H9 (cell line): ENCODE measurements around the gene STK10. TPM values are rescaled to one million over a fixed set of nuclear protein-coding genes. Genes with fewer than 3 reads are reported as not detected.

ENCODE experiments used
- DNase-seq: peaks from one replicate; pipeline ENCODE4 v3.0.0-alpha.2; 2017
- H2AFZ ChIP-seq: one replicate; pipeline ENCODE4 v1.6.1; 2013; ENCODE audit warnings: mild to moderate bottlenecking, low read length, control low read depth, moderate library complexity
- H2AK5ac ChIP-seq: 2 replicates; pipeline ENCODE4 v1.6.1; 2013; ENCODE audit warnings: low read length, control low read depth, mixed read lengths; ENCODE audit not compliant: insufficient read length
- H2BK120ac ChIP-seq: one replicate; pipeline ENCODE4 v1.6.1; 2013; ENCODE audit warnings: low read depth, mild to moderate bottlenecking, low read length, control low read depth, inconsistent platforms; ENCODE audit not compliant: poor library complexity, severe bottlenecking
- H2BK12ac ChIP-seq: 2 replicates; pipeline ENCODE4 v1.6.1; 2013; ENCODE audit warnings: low read length, control low read depth, mixed read lengths, low read depth; ENCODE audit not compliant: insufficient read length
- H2BK15ac ChIP-seq: 2 replicates; pipeline ENCODE4 v1.6.1; 2013; ENCODE audit warnings: low read depth, low read length, control low read depth
- H2BK20ac ChIP-seq: one replicate; pipeline ENCODE4 v1.6.1; 2013; ENCODE audit warnings: low read depth, mild to moderate bottlenecking, low read length, control low read depth, inconsistent platforms; ENCODE audit not compliant: poor library complexity, severe bottlenecking
- H2BK5ac ChIP-seq: 2 replicates; pipeline ENCODE4 v1.6.1; 2013; ENCODE audit warnings: low read length, control low read depth, mixed read lengths; ENCODE audit not compliant: insufficient read length
- H3K14ac ChIP-seq: 2 replicates; pipeline ENCODE4 v1.6.1; 2013; ENCODE audit warnings: low read length, control low read depth; ENCODE audit not compliant: insufficient read depth
- H3K18ac ChIP-seq: 2 replicates; pipeline ENCODE4 v1.6.1; 2013; ENCODE audit warnings: low read depth, mild to moderate bottlenecking, mixed read lengths, low read length, control low read depth; ENCODE audit not compliant: insufficient read length
- H3K23ac ChIP-seq: 2 replicates; pipeline ENCODE4 v1.6.1; 2013; ENCODE audit warnings: low read length, control low read depth, mixed read lengths, low read depth; ENCODE audit not compliant: insufficient read length
- H3K23me2 ChIP-seq: 2 replicates; pipeline ENCODE4 v1.6.1; 2013; ENCODE audit warnings: low read depth, mild to moderate bottlenecking, mixed read lengths, low read length, control low read depth; ENCODE audit not compliant: insufficient read length, poor library complexity, severe bottlenecking
- H3K27ac ChIP-seq: 2 replicates; pipeline ENCODE4 v1.5.1; 2013; ENCODE audit warnings: low read length, control low read depth, mixed read lengths, low read depth; ENCODE audit not compliant: insufficient read length
- H3K27me3 ChIP-seq: 2 replicates; pipeline ENCODE4 v1.6.1; 2013; ENCODE audit warnings: low read length, control low read depth, inconsistent platforms; ENCODE audit not compliant: insufficient read depth
- H3K4ac ChIP-seq: 2 replicates; pipeline ENCODE4 v1.6.1; 2013; ENCODE audit warnings: low read depth, mild to moderate bottlenecking, control low read depth, inconsistent platforms, low read length, moderate library complexity
- H3K4me1 ChIP-seq: 2 replicates; pipeline ENCODE4 v1.6.1; 2013; ENCODE audit warnings: low read length, control low read depth, inconsistent platforms; ENCODE audit not compliant: insufficient read depth
- H3K4me2 ChIP-seq: 2 replicates; pipeline ENCODE4 v1.6.1; 2013; ENCODE audit warnings: low read length, control low read depth, mixed read lengths; ENCODE audit not compliant: insufficient read length, insufficient read depth
- H3K56ac ChIP-seq: 2 replicates; pipeline ENCODE4 v1.6.1; 2013; ENCODE audit warnings: low read depth, mild to moderate bottlenecking, mixed read lengths, low read length, control low read depth; ENCODE audit not compliant: insufficient read length
- H3K79me1 ChIP-seq: 2 replicates; pipeline ENCODE4 v1.6.1; 2013; ENCODE audit warnings: low read depth, mild to moderate bottlenecking, moderate library complexity, low read length, control low read depth, inconsistent platforms; ENCODE audit not compliant: insufficient read depth, poor library complexity, severe bottlenecking
- H3K79me2 ChIP-seq: 2 replicates; pipeline ENCODE4 v1.6.1; 2013; ENCODE audit warnings: low read length, control low read depth, inconsistent platforms; ENCODE audit not compliant: insufficient read depth
- H3K9ac ChIP-seq: 2 replicates; pipeline ENCODE4 v1.6.1; 2013; ENCODE audit warnings: low read length, control low read depth, mixed read lengths; ENCODE audit not compliant: insufficient read length; ENCODE audit errors: extremely low read depth
- H3K9me3 ChIP-seq: one replicate; pipeline ENCODE4 v1.6.1; 2013; ENCODE audit warnings: low read depth, low read length, inconsistent platforms; ENCODE audit not compliant: control insufficient read depth
- H3T11ph ChIP-seq: one replicate; pipeline ENCODE4 v1.6.1; 2013; ENCODE audit warnings: mild to moderate bottlenecking, low read length, control low read depth, inconsistent platforms
- H4K20me1 ChIP-seq: one replicate; pipeline ENCODE4 v1.6.1; 2013; ENCODE audit not compliant: control insufficient read depth, insufficient read length, insufficient read depth
- H4K5ac ChIP-seq: 2 replicates; pipeline ENCODE4 v1.6.1; 2013; ENCODE audit warnings: low read depth, mild to moderate bottlenecking, mixed read lengths, low read length, control low read depth; ENCODE audit not compliant: insufficient read length
- H4K8ac ChIP-seq: replicated peaks from 2 replicates; pipeline ENCODE4 v1.6.1; 2013; ENCODE audit warnings: low read length, control low read depth, mixed read lengths, low read depth; ENCODE audit not compliant: insufficient read length
- H4K91ac ChIP-seq: 2 replicates; pipeline ENCODE4 v1.6.1; 2013; ENCODE audit warnings: low read depth, mild to moderate bottlenecking, moderate library complexity, mixed read lengths, low read length, control low read depth; ENCODE audit not compliant: insufficient read length
- H3K27ac Mint-ChIP-seq, 3 experiments: 2 replicates in 2 of 3; 3 replicates in 1 of 3; pipeline ENCODE4 v1.8.0; 2020 to 2021; ENCODE audit warnings: mixed read lengths in 3 of 3, mild to moderate bottlenecking in 1 of 3, moderate library complexity in 1 of 3
- H3K27me3 Mint-ChIP-seq: 2 replicates; pipeline ENCODE4 v1.8.0; 2021; ENCODE audit warnings: low read depth, mild to moderate bottlenecking, moderate library complexity, mixed read lengths
- H3K36me3 Mint-ChIP-seq, 3 experiments: 2 replicates in 2 of 3; 3 replicates in 1 of 3; pipeline ENCODE4 v1.8.0; 2020 to 2021; ENCODE audit warnings: low read depth in 3 of 3, mixed read lengths in 3 of 3; ENCODE audit not compliant: insufficient read depth in 1 of 3
- H3K4me1 Mint-ChIP-seq, 2 experiments: 2 replicates each; pipeline ENCODE4 v1.8.0; 2020; ENCODE audit warnings: mixed read lengths in 2 of 2
- H3K4me3 Mint-ChIP-seq, 2 experiments: 2 replicates in 1 of 2; 3 replicates in 1 of 2; pipeline ENCODE4 v1.8.0; 2020 to 2021; ENCODE audit warnings: mild to moderate bottlenecking in 2 of 2, mixed read lengths in 2 of 2, moderate library complexity in 1 of 2
- H3K9me3 Mint-ChIP-seq, 2 experiments: 2 replicates in 1 of 2; 3 replicates in 1 of 2; pipeline ENCODE4 v1.8.0; 2020; ENCODE audit warnings: mild to moderate bottlenecking in 2 of 2, mixed read lengths in 2 of 2, moderate library complexity in 1 of 2
- WGBS: extraction: QIAGEN DNeasy Blood & Tissue Kit; methylation state at CpG from one replicate; pipeline ENCODE4 v1.1.7; 2013; ENCODE audit warnings: missing lambda C conversion rate, low lambda C conversion rate, mixed read lengths; ENCODE audit not compliant: insufficient read length; ENCODE audit errors: extremely low coverage; 5-methylcytosine and 5-hydroxymethylcytosine counted together
- total RNA-seq: library from RNA; stranded (reverse); gene quantifications from 2 replicates; pipeline ENCODE4 v1.2.1, GENCODE V29; 2021
- TF ChIP-seq, protein P1 (sequence below): fragments of 200-600 bp; sonication (generic); conservative IDR thresholded peaks from 3 replicates; pipeline ENCODE4 v1.8.0; 2021; ENCODE audit warnings: antibody characterized with exemption, mild to moderate bottlenecking

Gene STK10
- total RNA-seq, 1 experiment from 2014 or later = 14.6 TPM

DNA sequence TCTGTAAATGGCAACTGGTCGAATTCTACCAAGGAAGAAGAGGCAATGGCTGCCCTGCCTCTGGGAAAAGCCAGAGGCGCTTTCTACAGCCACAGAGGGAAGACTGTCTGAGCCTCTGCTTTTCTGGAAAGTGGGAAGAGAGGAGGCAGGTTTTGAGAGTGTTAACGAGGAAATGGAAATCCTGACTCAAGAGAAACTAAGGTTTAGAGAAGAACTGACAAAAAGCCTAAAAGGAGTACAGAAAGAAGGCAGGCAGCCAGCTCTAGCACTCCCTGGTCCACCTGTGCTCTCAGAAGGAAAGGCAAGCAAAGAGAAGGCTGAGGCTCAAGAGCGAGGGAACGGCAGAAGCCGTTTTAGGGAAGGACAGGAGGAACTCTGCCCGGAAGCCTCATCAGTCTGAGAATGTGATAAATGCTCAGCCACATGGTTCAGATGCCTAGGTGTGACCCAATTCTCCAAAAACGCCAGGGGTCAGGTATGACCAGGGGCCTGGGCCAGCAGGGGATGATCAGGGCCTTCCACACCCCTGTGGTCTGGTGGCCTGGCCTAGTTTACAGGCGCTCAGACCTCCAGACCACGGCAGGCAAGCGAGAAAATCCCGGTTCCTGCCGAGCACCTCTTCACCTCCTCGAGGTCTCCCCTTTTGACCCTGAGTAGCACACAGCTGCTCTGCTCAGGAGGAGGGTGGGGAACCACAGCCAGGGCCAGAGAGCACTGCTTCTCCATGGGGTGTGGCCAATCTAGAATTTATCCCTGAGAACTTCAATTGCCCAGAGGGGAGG is 101.6 kb downstream of the STK10 start:
- no peak overlapping the region for H3K14ac ChIP-seq
- H3K9me3 Mint-ChIP-seq = peaks cover 0 to 2% of the 10 kb centered on the region in 2 experiments; a peak in 1 of 5 replicates
- DNase-seq = no peak
- H3K27me3 ChIP-seq = no peaks in the 10 kb centered on the region
- H3T11ph ChIP-seq = no peak overlapping the region
- TF ChIP-seq, protein P1, sequence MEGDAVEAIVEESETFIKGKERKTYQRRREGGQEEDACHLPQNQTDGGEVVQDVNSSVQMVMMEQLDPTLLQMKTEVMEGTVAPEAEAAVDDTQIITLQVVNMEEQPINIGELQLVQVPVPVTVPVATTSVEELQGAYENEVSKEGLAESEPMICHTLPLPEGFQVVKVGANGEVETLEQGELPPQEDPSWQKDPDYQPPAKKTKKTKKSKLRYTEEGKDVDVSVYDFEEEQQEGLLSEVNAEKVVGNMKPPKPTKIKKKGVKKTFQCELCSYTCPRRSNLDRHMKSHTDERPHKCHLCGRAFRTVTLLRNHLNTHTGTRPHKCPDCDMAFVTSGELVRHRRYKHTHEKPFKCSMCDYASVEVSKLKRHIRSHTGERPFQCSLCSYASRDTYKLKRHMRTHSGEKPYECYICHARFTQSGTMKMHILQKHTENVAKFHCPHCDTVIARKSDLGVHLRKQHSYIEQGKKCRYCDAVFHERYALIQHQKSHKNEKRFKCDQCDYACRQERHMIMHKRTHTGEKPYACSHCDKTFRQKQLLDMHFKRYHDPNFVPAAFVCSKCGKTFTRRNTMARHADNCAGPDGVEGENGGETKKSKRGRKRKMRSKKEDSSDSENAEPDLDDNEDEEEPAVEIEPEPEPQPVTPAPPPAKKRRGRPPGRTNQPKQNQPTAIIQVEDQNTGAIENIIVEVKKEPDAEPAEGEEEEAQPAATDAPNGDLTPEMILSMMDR = no peak
- H2AFZ ChIP-seq = no peak overlapping the region
- H2AK5ac ChIP-seq = no peak overlapping the region
- no peak overlapping the region for H3K4me3 Mint-ChIP-seq
- H4K91ac ChIP-seq = no peak overlapping the region
- peaks cover 0 to 6% (median 2%) of the 10 kb centered on the region in 3 experiments; a peak in 3 of 7 replicates for H3K36me3 Mint-ChIP-seq
- no peak overlapping the region for H2BK5ac ChIP-seq
- H3K27ac Mint-ChIP-seq = peak overlapping the region in 2 of 3 experiments; percentile 19 to 57; a peak in 4 of 7 replicates
- H2BK15ac ChIP-seq = no peak overlapping the region
- H3K56ac ChIP-seq = no peak overlapping the region
- no CpG with 5 or more reads among the region's 14 CpGs for WGBS
- H3K18ac ChIP-seq = no peak overlapping the region
- no peak overlapping the region for H3K27ac ChIP-seq
- no peak overlapping the region for H2BK12ac ChIP-seq
- no peaks in the 10 kb centered on the region for H3K79me2 ChIP-seq
- no peak overlapping the region for H3K4me2 ChIP-seq
- H4K5ac ChIP-seq = no peak overlapping the region
- H3K4ac ChIP-seq = no peak overlapping the region
- H3K9ac ChIP-seq = no peak overlapping the region
- H3K23me2 ChIP-seq = peaks cover 6% of the 10 kb centered on the region
- H3K4me1 Mint-ChIP-seq = peaks cover 4 to 8% of the 10 kb centered on the region in 2 experiments; a peak in 1 of 4 replicates
- no peaks in the 10 kb centered on the region for H3K9me3 ChIP-seq
- H3K23ac ChIP-seq = no peak overlapping the region
- H2BK20ac ChIP-seq = no peak overlapping the region
- no peaks in the 10 kb centered on the region for H4K20me1 ChIP-seq
- H3K4me1 ChIP-seq = no peaks in the 10 kb centered on the region
- no peak overlapping the region for H2BK120ac ChIP-seq
- no peak overlapping the region for H4K8ac ChIP-seq
- no peaks in the 10 kb centered on the region for H3K27me3 Mint-ChIP-seq
- H3K79me1 ChIP-seq = no peaks in the 10 kb centered on the region
